Thoracic aorta (tissue), 2 donors: ENCODE data around the gene ASTN2. TPM values are rescaled to one million over a fixed set of nuclear protein-coding genes. Genes with fewer than 3 reads are reported as not detected.

Source experiments
- ATAC-seq: fragments of 150-250 bp; one replicate; pipeline ENCODE4 v1.8.0; 2017; ENCODE audit warnings: low read depth; ENCODE audit not compliant: insufficient number of reproducible peaks, low FRiP score
- DNase-seq: peaks from one replicate; pipeline ENCODE4 v3.0.0-alpha.2; 2020; ENCODE audit warnings: low spot score
- H3K27ac ChIP-seq, 2 donors: fragments of 200-600 bp; sonication (generic); 1 replicate in 1 of 2; 2 replicates in 1 of 2; pipeline ENCODE4 v1.5.1; 2016; ENCODE audit warnings: mild to moderate bottlenecking in 2 of 2, moderate library complexity in 2 of 2
- H3K27me3 ChIP-seq: fragments of 200-600 bp; sonication (generic); replicated peaks from 2 replicates; pipeline ENCODE4 v1.6.0; 2016; ENCODE audit warnings: mild to moderate bottlenecking; ENCODE audit not compliant: insufficient read depth
- H3K36me3 ChIP-seq: fragments of 200-600 bp; sonication (generic); one replicate; pipeline ENCODE4 v1.5.1; 2016
- H3K4me1 ChIP-seq, 2 donors: fragments of 200-600 bp; sonication (generic); 1 replicate in 1 of 2; 2 replicates in 1 of 2; pipeline versions ENCODE4 v1.5.1 to v1.6.0; 2016; ENCODE audit warnings: low read depth in 2 of 2, mild to moderate bottlenecking in 1 of 2; ENCODE audit not compliant: control insufficient read depth in 1 of 2
- H3K4me3 ChIP-seq: fragments of 200-600 bp; sonication (generic); 2 replicates; pipeline ENCODE4 v1.5.1; 2016; ENCODE audit warnings: mild to moderate bottlenecking
- H3K9me3 ChIP-seq: fragments of 200-600 bp; sonication (generic); 2 replicates; pipeline ENCODE4 v1.5.1; 2016
- total RNA-seq, 2 donors: library from RNA; depleted of rRNA; stranded (reverse); fragments of >200 nt; gene quantifications; one replicate each; pipeline versions ENCODE4 v1.1.0 to v1.2.3, GENCODE V29; 2016
- TF ChIP-seq, protein P1 (sequence below): fragments of 200-600 bp; sonication (generic); IDR thresholded peaks from one replicate; pipeline ENCODE4 v1.5.1; 2019; ENCODE audit warnings: antibody characterized with exemption

The ASTN2 gene
- total RNA-seq, 2 donors from 2014 or later, result 6.8 to 7.1 TPM

DNA sequence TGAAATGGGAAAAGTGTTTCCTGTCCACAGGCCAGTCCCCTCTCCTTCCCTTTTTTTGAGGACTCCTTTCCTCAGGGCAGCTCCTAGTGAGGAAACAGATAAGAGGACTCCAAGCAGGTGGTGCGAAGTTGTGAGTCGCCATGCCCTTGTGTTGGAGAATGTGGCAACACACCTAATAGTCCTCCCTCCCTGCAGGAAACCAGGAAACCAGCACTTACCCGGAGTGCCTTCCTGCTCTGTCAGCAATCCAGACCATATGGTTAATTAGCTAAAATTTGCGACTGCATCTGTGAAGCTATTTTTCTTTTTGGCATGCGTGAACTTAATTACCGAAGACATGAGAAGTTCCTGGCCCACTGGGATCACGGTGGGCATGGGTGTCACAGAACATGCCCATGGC, 657.8 kb downstream of the ASTN2 start:
- no peak for ATAC-seq
- H3K4me1 ChIP-seq, result no peaks in the 10 kb centered on the region
- DNase-seq, result no peak
- H3K36me3 ChIP-seq, result no peaks in the 10 kb centered on the region
- H3K27me3 ChIP-seq, result no peaks in the 10 kb centered on the region
- no peak overlapping the region for H3K27ac ChIP-seq
- H3K9me3 ChIP-seq, result peaks cover 7% of the 10 kb centered on the region
- no peak overlapping the region for H3K4me3 ChIP-seq
- TF ChIP-seq, protein P1, sequence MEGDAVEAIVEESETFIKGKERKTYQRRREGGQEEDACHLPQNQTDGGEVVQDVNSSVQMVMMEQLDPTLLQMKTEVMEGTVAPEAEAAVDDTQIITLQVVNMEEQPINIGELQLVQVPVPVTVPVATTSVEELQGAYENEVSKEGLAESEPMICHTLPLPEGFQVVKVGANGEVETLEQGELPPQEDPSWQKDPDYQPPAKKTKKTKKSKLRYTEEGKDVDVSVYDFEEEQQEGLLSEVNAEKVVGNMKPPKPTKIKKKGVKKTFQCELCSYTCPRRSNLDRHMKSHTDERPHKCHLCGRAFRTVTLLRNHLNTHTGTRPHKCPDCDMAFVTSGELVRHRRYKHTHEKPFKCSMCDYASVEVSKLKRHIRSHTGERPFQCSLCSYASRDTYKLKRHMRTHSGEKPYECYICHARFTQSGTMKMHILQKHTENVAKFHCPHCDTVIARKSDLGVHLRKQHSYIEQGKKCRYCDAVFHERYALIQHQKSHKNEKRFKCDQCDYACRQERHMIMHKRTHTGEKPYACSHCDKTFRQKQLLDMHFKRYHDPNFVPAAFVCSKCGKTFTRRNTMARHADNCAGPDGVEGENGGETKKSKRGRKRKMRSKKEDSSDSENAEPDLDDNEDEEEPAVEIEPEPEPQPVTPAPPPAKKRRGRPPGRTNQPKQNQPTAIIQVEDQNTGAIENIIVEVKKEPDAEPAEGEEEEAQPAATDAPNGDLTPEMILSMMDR, result no peak

DNA sequence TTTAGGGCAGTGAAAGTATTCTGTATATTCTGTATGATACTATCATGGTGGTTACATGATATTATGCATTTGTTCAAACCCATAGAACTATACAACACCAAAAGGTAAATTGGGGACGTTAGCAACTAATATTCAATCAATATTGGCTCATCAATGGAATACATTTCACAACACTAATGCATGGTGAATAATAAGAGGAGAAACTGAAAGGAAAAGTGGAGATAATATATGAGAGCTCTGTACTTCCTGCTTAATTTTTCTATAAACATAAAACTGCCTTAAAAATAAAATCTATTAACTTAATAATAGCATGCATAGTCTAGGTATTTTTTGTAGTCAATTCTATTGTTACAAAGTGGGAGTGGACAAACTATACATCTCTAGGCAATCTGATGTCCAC, 661.5 kb downstream of the ASTN2 start:
- Histone ChIP-seq H3K4me1 (no peaks in the 10 kb centered on the region), H3K36me3 (no peaks in the 10 kb centered on the region), H3K9me3 (peaks cover 7% of the 10 kb centered on the region), H3K4me3 (no peak overlapping the region), H3K27me3 (no peaks in the 10 kb centered on the region), H3K27ac (no peak overlapping the region)
- DNase-seq (no peak), ATAC-seq (no peak)
- TF ChIP-seq, protein P1, result no peak

DNA sequence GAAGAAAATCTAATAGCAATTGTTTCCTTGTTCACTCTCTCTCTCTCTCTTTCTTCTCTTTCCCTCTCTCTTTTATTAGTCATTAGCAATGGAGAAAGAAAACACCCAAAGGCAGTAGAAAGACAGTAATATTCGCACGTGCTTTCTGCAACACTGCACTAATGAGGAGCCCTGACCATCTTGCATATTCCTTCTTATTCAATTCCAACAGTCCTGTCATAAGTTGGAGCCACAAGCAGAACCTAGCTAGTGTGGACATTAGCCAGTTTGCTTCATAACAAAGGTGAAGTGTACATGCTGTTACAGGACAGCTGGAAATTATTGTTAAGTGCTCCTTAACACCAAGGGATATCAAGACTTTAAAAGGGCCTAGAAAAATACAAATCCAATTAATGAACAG, 664.3 kb downstream of the ASTN2 start:
- DNase-seq, result no peak
- H3K4me1 ChIP-seq, result no peaks in the 10 kb centered on the region
- H3K9me3 ChIP-seq, result peaks cover 3% of the 10 kb centered on the region
- H3K4me3 ChIP-seq, result no peak overlapping the region
- TF ChIP-seq, protein P1, result no peak
- H3K36me3 ChIP-seq, result no peaks in the 10 kb centered on the region
- ATAC-seq, result no peak
- H3K27ac ChIP-seq, result no peak overlapping the region
- no peaks in the 10 kb centered on the region for H3K27me3 ChIP-seq

DNA sequence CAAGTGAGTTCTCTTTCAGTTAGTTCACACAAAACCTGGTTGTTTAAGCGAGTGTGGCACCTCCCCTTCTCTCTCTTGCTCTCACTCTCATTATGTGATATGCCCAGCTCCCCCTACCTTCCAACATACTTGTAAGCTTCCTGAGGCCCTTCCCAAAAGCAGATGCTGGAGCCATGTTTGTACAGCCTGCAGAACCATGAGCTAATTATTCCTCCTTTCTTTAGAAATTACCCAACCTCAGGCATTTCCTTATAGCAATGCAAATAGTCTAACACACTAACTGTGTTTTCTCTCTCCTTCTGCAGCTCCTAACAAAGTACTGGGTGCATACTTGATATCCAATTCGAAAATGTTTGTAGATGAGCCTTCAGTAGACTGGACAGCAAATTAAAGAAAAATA, 665.1 kb downstream of the ASTN2 start:
- DNase-seq, result no peak
- no peak overlapping the region for H3K27ac ChIP-seq
- no peaks in the 10 kb centered on the region for H3K4me1 ChIP-seq
- no peaks in the 10 kb centered on the region for H3K9me3 ChIP-seq
- H3K27me3 ChIP-seq, result no peaks in the 10 kb centered on the region
- TF ChIP-seq, protein P1, result no peak
- no peak for ATAC-seq
- no peak overlapping the region for H3K4me3 ChIP-seq
- H3K36me3 ChIP-seq, result no peaks in the 10 kb centered on the region

DNA sequence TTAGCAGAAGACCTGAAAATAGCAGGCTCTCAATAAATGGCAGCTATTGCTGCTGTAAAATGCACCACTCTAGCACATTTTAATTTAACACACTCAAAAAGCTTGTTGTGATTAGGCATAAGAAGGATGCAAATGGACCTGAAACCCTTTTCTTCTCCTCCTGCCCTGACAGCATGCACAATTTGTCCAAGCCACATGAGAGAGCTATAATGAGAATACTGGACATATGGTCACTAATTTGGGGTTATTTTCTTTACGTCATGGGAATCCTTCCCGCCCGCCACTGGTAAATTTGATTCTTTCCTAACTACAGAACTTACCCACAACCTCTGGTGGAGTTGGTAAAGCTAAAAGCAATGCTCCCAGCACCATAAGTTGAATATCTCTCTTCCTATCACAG, 665.7 kb downstream of the ASTN2 start:
- H3K27me3 ChIP-seq, result no peaks in the 10 kb centered on the region
- TF ChIP-seq, protein P1, result no peak
- DNase-seq (no peak), ATAC-seq (no peak)
- no peak overlapping the region for H3K4me3 ChIP-seq
- H3K36me3 ChIP-seq, result no peaks in the 10 kb centered on the region
- no peaks in the 10 kb centered on the region for H3K9me3 ChIP-seq
- no peaks in the 10 kb centered on the region for H3K4me1 ChIP-seq
- H3K27ac ChIP-seq, result no peak overlapping the region
